Retinal pigment epithelial cell (primary cell): ENCODE results near the gene TMC6.
"Not testable (repeated sequence)": the region's sequence is repeated elsewhere in the genome, so short reads cannot be mapped to it uniquely, and the experiment has no call there.

Experiments
- DNase-seq: peaks from one replicate; pipeline ENCODE4 v3.0.0-alpha.2; 2010; ENCODE audit warnings: low read depth
- H3K4me3 ChIP-seq: 2 replicates; pipeline ENCODE4 v1.5.1; 2011; ENCODE audit warnings: mild to moderate bottlenecking, low read length, control low read depth, moderate library complexity
- CTCF ChIP-seq: conservative IDR thresholded peaks from 2 replicates; pipeline ENCODE4 v1.5.1; 2011; ENCODE audit warnings: low read depth, low read length, control low read depth, inconsistent platforms

Gene TMC6

GRCh38 chr17:78172249-78173051, 43.9 kb upstream of the TMC6 start:
- no peak for TF ChIP-seq CTCF
- DNase-seq: no peak
- no peak overlapping the region for H3K4me3 ChIP-seq

GRCh38 chr17:78171591-78172248, 43.2 kb upstream of the TMC6 start:
- not testable (repeated sequence) for DNase-seq, H3K4me3 ChIP-seq

- no peak for DNase-seq
- H3K4me3 ChIP-seq: no peak overlapping the region
- no peak for TF ChIP-seq CTCF
These were observed 42.4 kb upstream of the TMC6 start for GRCh38 chr17:78170692-78171590.

GRCh38 chr17:78168903-78169793, 40.6 kb upstream of the TMC6 start:
- H3K4me3 ChIP-seq: peak overlapping the region; percentile 74
- no peak for TF ChIP-seq CTCF
- DNase-seq: no peak

- DNase-seq: no peak
- peak within 1 kb of the TSS; percentile 74 for H3K4me3 ChIP-seq
- TF ChIP-seq CTCF: no peak
These were observed 39.8 kb upstream of the TMC6 start, which contains the start of gene SYNGR2 for GRCh38 chr17:78168242-78168902. TSS of gene SYNGR2 (plus strand) at chr17:78168581. CDS start at chr17:78168617, 36 bp downstream.

GRCh38 chr17:78166416-78166815, 37.9 kb upstream of the TMC6 start:
- no peak for TF ChIP-seq CTCF
- no peak for DNase-seq
- no peak overlapping the region for H3K4me3 ChIP-seq
